WTC11 (cell line): ENCODE data around the gene COPA. TPM values are rescaled to one million over a fixed set of nuclear protein-coding genes. Genes with fewer than 3 reads are reported as not detected.
A peak's percentile ranks its signal among the peaks of the same experiment; 100 is the strongest.

Experiments
- ATAC-seq: fragments of 200-7000 bp; cut with Tn5 transposase; 2 replicates; pipeline ENCODE4 v1.10.0; 2021; ENCODE audit warnings: mild to moderate bottlenecking, moderate library complexity
- Bru-seq: library from RNA; stranded (reverse); fragments of 400-500 nt; gene quantifications from one replicate; lab custom pipeline; 2021; lab: Mats Ljungman, UMichigan
- CTCF ChIA-PET: fragments of 300-600 bp; sonication (Branson Sonifier 250); formaldehyde crosslinking; loops from one replicate; lab custom pipeline; 2021; ENCODE audit warnings: antibody characterized with exemption; lab: Charles Lee
- POLR2A ChIA-PET: fragments of 350-600 bp; sonication (Branson Sonifier 250); formaldehyde crosslinking; loops from one replicate; lab custom pipeline; 2021; ENCODE audit warnings: antibody characterized with exemption; lab: Charles Lee
- DNase-seq: peaks from one replicate; pipeline ENCODE4 v3.0.0; 2021; ENCODE audit warnings: low spot score
- H3K27ac Mint-ChIP-seq: 2 replicates; pipeline ENCODE4 v1.8.0; 2021; ENCODE audit warnings: mixed read lengths
- H3K27me3 Mint-ChIP-seq: 2 replicates; pipeline ENCODE4 v1.8.0; 2021; ENCODE audit warnings: low read depth, mild to moderate bottlenecking, moderate library complexity, mixed read lengths
- H3K36me3 Mint-ChIP-seq: 2 replicates; pipeline ENCODE4 v1.8.0; 2021; ENCODE audit warnings: mixed read lengths
- H3K4me1 Mint-ChIP-seq: 2 replicates; pipeline ENCODE4 v1.8.0; 2022; ENCODE audit warnings: mixed read lengths
- H3K4me3 Mint-ChIP-seq: 2 replicates; pipeline ENCODE4 v1.8.0; 2021; ENCODE audit warnings: mild to moderate bottlenecking, moderate library complexity, mixed read lengths
- H3K9me3 Mint-ChIP-seq: 2 replicates; pipeline ENCODE4 v1.8.0; 2021; ENCODE audit warnings: mixed read lengths
- ETV6 ChIP-seq: sonication (generic); formaldehyde crosslinking; IDR thresholded peaks from 2 replicates; pipeline ENCODE4 v1.8.1; 2022; ENCODE audit warnings: mild to moderate bottlenecking, missing genetic modification reagents
- FOXJ3 ChIP-seq: sonication (generic); formaldehyde crosslinking; IDR thresholded peaks from 2 replicates; pipeline ENCODE4 v1.9.0; 2021; ENCODE audit warnings: missing genetic modification reagents, mild to moderate bottlenecking, borderline replicate concordance
- FOXP1 ChIP-seq: sonication (generic); formaldehyde crosslinking; IDR thresholded peaks from 2 replicates; pipeline ENCODE4 v1.8.0; 2022; ENCODE audit warnings: missing genetic modification reagents, mild to moderate bottlenecking, moderate library complexity, borderline replicate concordance
- NR1H2 ChIP-seq: sonication (generic); formaldehyde crosslinking; IDR thresholded peaks from 2 replicates; pipeline ENCODE4 v1.9.0; 2021; ENCODE audit warnings: mild to moderate bottlenecking, moderate library complexity, missing genetic modification reagents
- TEAD1 ChIP-seq: sonication (generic); formaldehyde crosslinking; IDR thresholded peaks from 2 replicates; pipeline ENCODE4 v1.8.0; 2022; ENCODE audit warnings: mild to moderate bottlenecking, missing genetic modification reagents
- TP53 ChIP-seq: sonication (generic); formaldehyde crosslinking; IDR thresholded peaks from 2 replicates; pipeline ENCODE4 v1.8.1; 2023; ENCODE audit warnings: mild to moderate bottlenecking, missing genetic modification reagents
- ZBTB21 ChIP-seq: sonication (generic); formaldehyde crosslinking; IDR thresholded peaks from 2 replicates; pipeline ENCODE4 v1.8.1; 2023; ENCODE audit warnings: mild to moderate bottlenecking, missing genetic modification reagents, borderline replicate concordance
- ZNF138 ChIP-seq: sonication (generic); formaldehyde crosslinking; conservative IDR thresholded peaks from 2 replicates; pipeline ENCODE4 v1.8.1; 2022; ENCODE audit warnings: mild to moderate bottlenecking, moderate library complexity, missing genetic modification reagents
- long read RNA-seq, 3 experiments: library from RNA in 1 of 3; library from capped mRNA in 1 of 3; library from polyadenylated mRNA in 1 of 3; unstranded in 2 of 3; stranded (forward) in 1 of 3; transcript quantifications; one replicate each; pipeline ENCODE4 v2.0.0, GENCODE V29; 2021
- total RNA-seq: library from RNA; stranded (reverse); gene quantifications from 3 replicates; pipeline ENCODE4 v1.2.3, GENCODE V29; 2021
- TF ChIP-seq, protein P1 (sequence below): sonication (generic); formaldehyde crosslinking; IDR thresholded peaks from 2 replicates; pipeline ENCODE4 v1.8.0; 2023; ENCODE audit warnings: mild to moderate bottlenecking, missing genetic modification reagents
- TF ChIP-seq, protein P2 (sequence below): fragments of 250-450 bp; sonication (Bioruptor Pico); IDR thresholded peaks from 2 replicates; pipeline ENCODE4 v1.9.0; 2021; ENCODE audit warnings: moderate library complexity, mild to moderate bottlenecking, inconsistent platforms, borderline replicate concordance
- TF ChIP-seq, protein P3 (sequence below): sonication (generic); formaldehyde crosslinking; IDR thresholded peaks from 2 replicates; pipeline ENCODE4 v1.8.1; 2023; ENCODE audit warnings: mild to moderate bottlenecking, missing genetic modification reagents
- TF ChIP-seq, protein P4 (sequence below): sonication (generic); formaldehyde crosslinking; IDR thresholded peaks from 2 replicates; pipeline ENCODE4 v1.8.1; 2022; ENCODE audit warnings: low read depth, missing genetic modification reagents, borderline replicate concordance
- TF ChIP-seq, protein P5 (sequence below): sonication (generic); formaldehyde crosslinking; IDR thresholded peaks from 2 replicates; pipeline ENCODE4 v1.8.1; 2023; ENCODE audit warnings: mild to moderate bottlenecking, missing genetic modification reagents
- TF ChIP-seq, protein P6 (sequence below): sonication (generic); formaldehyde crosslinking; conservative IDR thresholded peaks from 2 replicates; pipeline ENCODE4 v1.8.1; 2023; ENCODE audit warnings: mild to moderate bottlenecking, low read depth, missing genetic modification reagents, moderate library complexity
- TF ChIP-seq, protein P7 (sequence below): sonication (generic); formaldehyde crosslinking; IDR thresholded peaks from 2 replicates; pipeline ENCODE4 v1.8.1; 2023; ENCODE audit warnings: mild to moderate bottlenecking, missing genetic modification reagents, moderate library complexity
- TF ChIP-seq, protein P8 (sequence below): sonication (generic); formaldehyde crosslinking; IDR thresholded peaks from 2 replicates; pipeline ENCODE4 v1.8.1; 2023; ENCODE audit warnings: mild to moderate bottlenecking, missing genetic modification reagents, borderline replicate concordance

Gene COPA
- total RNA-seq (115 to 126 TPM (median 119 TPM) in 3 replicates), Bru-seq, nascent RNA (percentile 88 among the genes with signal in this experiment)
- long read RNA-seq, experiment 1, full-length matches to known transcripts = 670 of 833 reads
- long read RNA-seq, experiment 1, partial matches to known transcripts = 117 of 833 reads
- long read RNA-seq, experiment 1, other reads (novel, unspliced or antisense) = 46 of 833 reads
- long read RNA-seq, experiment 2, full-length matches to known transcripts = 35 of 152 reads
- long read RNA-seq, experiment 2, partial matches to known transcripts = 71 of 152 reads
- long read RNA-seq, experiment 2, other reads (novel, unspliced or antisense) = 46 of 152 reads
- long read RNA-seq, experiment 3, full-length matches to known transcripts = 2 of 11 reads
- long read RNA-seq, experiment 3, partial matches to known transcripts = 6 of 11 reads
- long read RNA-seq, experiment 3, other reads (novel, unspliced or antisense) = 3 of 11 reads

DNA sequence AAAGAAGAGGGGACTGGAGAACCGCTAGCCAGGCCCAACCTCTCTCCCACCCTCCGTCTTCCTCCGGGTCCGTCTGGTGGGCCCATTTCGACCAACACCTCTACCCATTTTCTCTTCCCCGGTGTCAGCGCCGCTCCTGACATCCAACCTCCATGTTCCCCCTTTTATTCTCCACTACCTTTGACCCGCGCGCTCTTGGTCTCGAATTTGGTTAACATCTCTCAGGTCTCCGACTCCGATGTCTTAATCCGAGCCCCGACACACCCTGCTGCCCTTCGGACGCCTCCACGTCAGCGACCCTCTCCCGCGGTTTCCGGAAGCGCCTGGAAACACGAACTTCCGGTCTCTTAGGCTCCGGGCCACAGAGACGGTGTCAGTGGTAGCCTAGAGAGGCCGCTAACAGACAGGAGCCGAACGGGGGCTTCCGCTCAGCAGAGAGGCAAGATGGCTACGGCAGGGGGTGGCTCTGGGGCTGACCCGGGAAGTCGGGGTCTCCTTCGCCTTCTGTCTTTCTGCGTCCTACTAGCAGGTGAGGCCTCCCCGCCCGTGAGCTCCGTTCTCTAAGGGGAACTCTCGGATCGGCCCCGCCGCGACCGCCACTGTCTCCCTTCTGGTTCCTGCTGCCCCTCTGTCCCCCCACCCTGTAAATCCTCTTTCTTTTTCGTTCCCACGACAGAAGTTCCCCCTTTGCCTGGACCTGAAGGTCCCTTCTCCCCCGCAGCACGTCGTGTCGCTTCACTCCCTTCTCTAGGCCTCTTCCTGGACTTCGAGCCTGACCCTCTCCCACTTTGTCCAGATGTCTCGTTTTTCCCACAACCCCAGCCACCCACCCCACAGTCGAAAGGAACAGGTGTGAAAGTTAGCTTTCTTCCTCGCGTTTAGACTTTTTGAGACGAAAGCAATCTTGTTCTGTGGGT lies at the start of gene COPA, which contains the start of gene NCSTN:
Gene COPA (minus strand): TSS at position 298 of the 917 bp plus-strand sequence. CDS start 80 bp downstream, at position 218.
Gene NCSTN (plus strand): TSS at position 431 of the 917 bp plus-strand sequence. CDS start 14 bp downstream, at position 445.
- ATAC-seq (peak; percentile 99), DNase-seq (peak; percentile 93)
- Mint-ChIP-seq H3K9me3 (no peaks in the 10 kb centered on the region), H3K27ac (peak within 1 kb of the TSS; percentile 100), H3K27me3 (no peaks in the 10 kb centered on the region), H3K4me3 (peak within 1 kb of the TSS; percentile 100), H3K4me1 (peaks cover 26% of the 10 kb centered on the region), H3K36me3 (peaks cover 37% of the 10 kb centered on the region)
- CTCF ChIA-PET = interaction anchor here (0.7 to 2.7 kb wide), 6 partner anchors 12 to 91 kb away, joined by 3 to 8 read pairs (median 4); no protein-coding TSS in a partner anchor
- POLR2A ChIA-PET = interaction anchor here (0.7 kb wide), 1 partner anchor 81 kb away, joined by 3 read pairs; no protein-coding TSS in a partner anchor
- TF ChIP-seq FOXJ3 (no peak), FOXP1 (CRISPR knock-in tag) (peak; percentile 88; the same call in 1 of the 2 replicates), TP53 (no peak), NR1H2 (CRISPR knock-in tag) (no peak), ETV6 (CRISPR knock-in tag) (no peak), ZBTB21 (CRISPR knock-in tag) (0 out of 2 replicates have a peak, but pooled peaks have one; percentile 73), TEAD1 (0 out of 2 replicates have a peak, but pooled peaks have one; percentile 55), ZNF138 (CRISPR knock-in tag) (no peak)
- TF ChIP-seq, protein P1, sequence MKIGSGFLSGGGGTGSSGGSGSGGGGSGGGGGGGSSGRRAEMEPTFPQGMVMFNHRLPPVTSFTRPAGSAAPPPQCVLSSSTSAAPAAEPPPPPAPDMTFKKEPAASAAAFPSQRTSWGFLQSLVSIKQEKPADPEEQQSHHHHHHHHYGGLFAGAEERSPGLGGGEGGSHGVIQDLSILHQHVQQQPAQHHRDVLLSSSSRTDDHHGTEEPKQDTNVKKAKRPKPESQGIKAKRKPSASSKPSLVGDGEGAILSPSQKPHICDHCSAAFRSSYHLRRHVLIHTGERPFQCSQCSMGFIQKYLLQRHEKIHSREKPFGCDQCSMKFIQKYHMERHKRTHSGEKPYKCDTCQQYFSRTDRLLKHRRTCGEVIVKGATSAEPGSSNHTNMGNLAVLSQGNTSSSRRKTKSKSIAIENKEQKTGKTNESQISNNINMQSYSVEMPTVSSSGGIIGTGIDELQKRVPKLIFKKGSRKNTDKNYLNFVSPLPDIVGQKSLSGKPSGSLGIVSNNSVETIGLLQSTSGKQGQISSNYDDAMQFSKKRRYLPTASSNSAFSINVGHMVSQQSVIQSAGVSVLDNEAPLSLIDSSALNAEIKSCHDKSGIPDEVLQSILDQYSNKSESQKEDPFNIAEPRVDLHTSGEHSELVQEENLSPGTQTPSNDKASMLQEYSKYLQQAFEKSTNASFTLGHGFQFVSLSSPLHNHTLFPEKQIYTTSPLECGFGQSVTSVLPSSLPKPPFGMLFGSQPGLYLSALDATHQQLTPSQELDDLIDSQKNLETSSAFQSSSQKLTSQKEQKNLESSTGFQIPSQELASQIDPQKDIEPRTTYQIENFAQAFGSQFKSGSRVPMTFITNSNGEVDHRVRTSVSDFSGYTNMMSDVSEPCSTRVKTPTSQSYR (CRISPR knock-in tag) = no peak
- TF ChIP-seq, protein P2, sequence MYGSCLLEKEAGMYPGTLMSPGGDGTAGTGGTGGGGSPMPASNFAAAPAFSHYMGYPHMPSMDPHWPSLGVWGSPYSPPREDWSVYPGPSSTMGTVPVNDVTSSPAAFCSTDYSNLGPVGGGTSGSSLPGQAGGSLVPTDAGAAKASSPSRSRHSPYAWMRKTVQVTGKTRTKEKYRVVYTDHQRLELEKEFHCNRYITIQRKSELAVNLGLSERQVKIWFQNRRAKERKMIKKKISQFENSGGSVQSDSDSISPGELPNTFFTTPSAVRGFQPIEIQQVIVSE (CRISPR knock-in tag) = no peak
- TF ChIP-seq, protein P3, sequence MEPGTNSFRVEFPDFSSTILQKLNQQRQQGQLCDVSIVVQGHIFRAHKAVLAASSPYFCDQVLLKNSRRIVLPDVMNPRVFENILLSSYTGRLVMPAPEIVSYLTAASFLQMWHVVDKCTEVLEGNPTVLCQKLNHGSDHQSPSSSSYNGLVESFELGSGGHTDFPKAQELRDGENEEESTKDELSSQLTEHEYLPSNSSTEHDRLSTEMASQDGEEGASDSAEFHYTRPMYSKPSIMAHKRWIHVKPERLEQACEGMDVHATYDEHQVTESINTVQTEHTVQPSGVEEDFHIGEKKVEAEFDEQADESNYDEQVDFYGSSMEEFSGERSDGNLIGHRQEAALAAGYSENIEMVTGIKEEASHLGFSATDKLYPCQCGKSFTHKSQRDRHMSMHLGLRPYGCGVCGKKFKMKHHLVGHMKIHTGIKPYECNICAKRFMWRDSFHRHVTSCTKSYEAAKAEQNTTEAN (CRISPR knock-in tag) = peak; percentile 86; the same call in 1 of the 2 replicates
- TF ChIP-seq, protein P4, sequence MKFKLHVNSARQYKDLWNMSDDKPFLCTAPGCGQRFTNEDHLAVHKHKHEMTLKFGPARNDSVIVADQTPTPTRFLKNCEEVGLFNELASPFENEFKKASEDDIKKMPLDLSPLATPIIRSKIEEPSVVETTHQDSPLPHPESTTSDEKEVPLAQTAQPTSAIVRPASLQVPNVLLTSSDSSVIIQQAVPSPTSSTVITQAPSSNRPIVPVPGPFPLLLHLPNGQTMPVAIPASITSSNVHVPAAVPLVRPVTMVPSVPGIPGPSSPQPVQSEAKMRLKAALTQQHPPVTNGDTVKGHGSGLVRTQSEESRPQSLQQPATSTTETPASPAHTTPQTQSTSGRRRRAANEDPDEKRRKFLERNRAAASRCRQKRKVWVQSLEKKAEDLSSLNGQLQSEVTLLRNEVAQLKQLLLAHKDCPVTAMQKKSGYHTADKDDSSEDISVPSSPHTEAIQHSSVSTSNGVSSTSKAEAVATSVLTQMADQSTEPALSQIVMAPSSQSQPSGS = no peak
- TF ChIP-seq, protein P5, sequence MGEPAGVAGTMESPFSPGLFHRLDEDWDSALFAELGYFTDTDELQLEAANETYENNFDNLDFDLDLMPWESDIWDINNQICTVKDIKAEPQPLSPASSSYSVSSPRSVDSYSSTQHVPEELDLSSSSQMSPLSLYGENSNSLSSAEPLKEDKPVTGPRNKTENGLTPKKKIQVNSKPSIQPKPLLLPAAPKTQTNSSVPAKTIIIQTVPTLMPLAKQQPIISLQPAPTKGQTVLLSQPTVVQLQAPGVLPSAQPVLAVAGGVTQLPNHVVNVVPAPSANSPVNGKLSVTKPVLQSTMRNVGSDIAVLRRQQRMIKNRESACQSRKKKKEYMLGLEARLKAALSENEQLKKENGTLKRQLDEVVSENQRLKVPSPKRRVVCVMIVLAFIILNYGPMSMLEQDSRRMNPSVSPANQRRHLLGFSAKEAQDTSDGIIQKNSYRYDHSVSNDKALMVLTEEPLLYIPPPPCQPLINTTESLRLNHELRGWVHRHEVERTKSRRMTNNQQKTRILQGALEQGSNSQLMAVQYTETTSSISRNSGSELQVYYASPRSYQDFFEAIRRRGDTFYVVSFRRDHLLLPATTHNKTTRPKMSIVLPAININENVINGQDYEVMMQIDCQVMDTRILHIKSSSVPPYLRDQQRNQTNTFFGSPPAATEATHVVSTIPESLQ (CRISPR knock-in tag) = no peak
- TF ChIP-seq, protein P6, sequence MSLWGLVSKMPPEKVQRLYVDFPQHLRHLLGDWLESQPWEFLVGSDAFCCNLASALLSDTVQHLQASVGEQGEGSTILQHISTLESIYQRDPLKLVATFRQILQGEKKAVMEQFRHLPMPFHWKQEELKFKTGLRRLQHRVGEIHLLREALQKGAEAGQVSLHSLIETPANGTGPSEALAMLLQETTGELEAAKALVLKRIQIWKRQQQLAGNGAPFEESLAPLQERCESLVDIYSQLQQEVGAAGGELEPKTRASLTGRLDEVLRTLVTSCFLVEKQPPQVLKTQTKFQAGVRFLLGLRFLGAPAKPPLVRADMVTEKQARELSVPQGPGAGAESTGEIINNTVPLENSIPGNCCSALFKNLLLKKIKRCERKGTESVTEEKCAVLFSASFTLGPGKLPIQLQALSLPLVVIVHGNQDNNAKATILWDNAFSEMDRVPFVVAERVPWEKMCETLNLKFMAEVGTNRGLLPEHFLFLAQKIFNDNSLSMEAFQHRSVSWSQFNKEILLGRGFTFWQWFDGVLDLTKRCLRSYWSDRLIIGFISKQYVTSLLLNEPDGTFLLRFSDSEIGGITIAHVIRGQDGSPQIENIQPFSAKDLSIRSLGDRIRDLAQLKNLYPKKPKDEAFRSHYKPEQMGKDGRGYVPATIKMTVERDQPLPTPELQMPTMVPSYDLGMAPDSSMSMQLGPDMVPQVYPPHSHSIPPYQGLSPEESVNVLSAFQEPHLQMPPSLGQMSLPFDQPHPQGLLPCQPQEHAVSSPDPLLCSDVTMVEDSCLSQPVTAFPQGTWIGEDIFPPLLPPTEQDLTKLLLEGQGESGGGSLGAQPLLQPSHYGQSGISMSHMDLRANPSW = no peak
- TF ChIP-seq, protein P7, sequence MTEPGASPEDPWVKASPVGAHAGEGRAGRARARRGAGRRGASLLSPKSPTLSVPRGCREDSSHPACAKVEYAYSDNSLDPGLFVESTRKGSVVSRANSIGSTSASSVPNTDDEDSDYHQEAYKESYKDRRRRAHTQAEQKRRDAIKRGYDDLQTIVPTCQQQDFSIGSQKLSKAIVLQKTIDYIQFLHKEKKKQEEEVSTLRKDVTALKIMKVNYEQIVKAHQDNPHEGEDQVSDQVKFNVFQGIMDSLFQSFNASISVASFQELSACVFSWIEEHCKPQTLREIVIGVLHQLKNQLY (CRISPR knock-in tag) = no peak
- TF ChIP-seq, protein P8, sequence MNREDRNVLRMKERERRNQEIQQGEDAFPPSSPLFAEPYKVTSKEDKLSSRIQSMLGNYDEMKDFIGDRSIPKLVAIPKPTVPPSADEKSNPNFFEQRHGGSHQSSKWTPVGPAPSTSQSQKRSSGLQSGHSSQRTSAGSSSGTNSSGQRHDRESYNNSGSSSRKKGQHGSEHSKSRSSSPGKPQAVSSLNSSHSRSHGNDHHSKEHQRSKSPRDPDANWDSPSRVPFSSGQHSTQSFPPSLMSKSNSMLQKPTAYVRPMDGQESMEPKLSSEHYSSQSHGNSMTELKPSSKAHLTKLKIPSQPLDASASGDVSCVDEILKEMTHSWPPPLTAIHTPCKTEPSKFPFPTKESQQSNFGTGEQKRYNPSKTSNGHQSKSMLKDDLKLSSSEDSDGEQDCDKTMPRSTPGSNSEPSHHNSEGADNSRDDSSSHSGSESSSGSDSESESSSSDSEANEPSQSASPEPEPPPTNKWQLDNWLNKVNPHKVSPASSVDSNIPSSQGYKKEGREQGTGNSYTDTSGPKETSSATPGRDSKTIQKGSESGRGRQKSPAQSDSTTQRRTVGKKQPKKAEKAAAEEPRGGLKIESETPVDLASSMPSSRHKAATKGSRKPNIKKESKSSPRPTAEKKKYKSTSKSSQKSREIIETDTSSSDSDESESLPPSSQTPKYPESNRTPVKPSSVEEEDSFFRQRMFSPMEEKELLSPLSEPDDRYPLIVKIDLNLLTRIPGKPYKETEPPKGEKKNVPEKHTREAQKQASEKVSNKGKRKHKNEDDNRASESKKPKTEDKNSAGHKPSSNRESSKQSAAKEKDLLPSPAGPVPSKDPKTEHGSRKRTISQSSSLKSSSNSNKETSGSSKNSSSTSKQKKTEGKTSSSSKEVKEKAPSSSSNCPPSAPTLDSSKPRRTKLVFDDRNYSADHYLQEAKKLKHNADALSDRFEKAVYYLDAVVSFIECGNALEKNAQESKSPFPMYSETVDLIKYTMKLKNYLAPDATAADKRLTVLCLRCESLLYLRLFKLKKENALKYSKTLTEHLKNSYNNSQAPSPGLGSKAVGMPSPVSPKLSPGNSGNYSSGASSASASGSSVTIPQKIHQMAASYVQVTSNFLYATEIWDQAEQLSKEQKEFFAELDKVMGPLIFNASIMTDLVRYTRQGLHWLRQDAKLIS (CRISPR knock-in tag) = no peak
